Karpas-422 (cell line): ENCODE measurements around the gene UBALD2. TPM values are rescaled to one million over a fixed set of nuclear protein-coding genes. Genes with fewer than 3 reads are reported as not detected.
"Not testable (repeated sequence)": the region's sequence is repeated elsewhere in the genome, so short reads cannot be mapped to it uniquely, and the experiment has no call there.

Experiments
- DNase-seq: peaks from one replicate; pipeline ENCODE4 v3.0.0-alpha.2; 2015
- H2AFZ ChIP-seq: fragments of 200-600 bp; sonication (generic); 2 replicates; pipeline ENCODE4 v1.6.1; 2014; ENCODE audit warnings: antibody characterized with exemption, low read length, mixed read lengths
- H3K27ac ChIP-seq: fragments of 200-600 bp; sonication (generic); 2 replicates; pipeline ENCODE4 v1.5.1; 2014; ENCODE audit warnings: mild to moderate bottlenecking, low read length, moderate library complexity
- H3K27me3 ChIP-seq: fragments of 200-600 bp; sonication (generic); 2 replicates; pipeline ENCODE4 v1.6.1; 2014; ENCODE audit warnings: low read length, mixed read lengths
- H3K36me3 ChIP-seq: fragments of 200-600 bp; sonication (generic); 2 replicates; pipeline ENCODE4 v1.6.1; 2014; ENCODE audit warnings: low read length, mixed read lengths; ENCODE audit not compliant: insufficient read depth
- H3K4me1 ChIP-seq: fragments of 200-600 bp; sonication (generic); 2 replicates; pipeline ENCODE4 v1.6.1; 2014; ENCODE audit warnings: mild to moderate bottlenecking, low read length, mixed read lengths
- H3K4me2 ChIP-seq: fragments of 200-600 bp; sonication (generic); 2 replicates; pipeline ENCODE4 v1.6.1; 2014; ENCODE audit warnings: low read length, low read depth, mild to moderate bottlenecking; ENCODE audit not compliant: poor library complexity, severe bottlenecking
- H3K4me3 ChIP-seq: fragments of 200-600 bp; sonication (generic); 2 replicates; pipeline ENCODE4 v1.5.1; 2014; ENCODE audit warnings: mild to moderate bottlenecking, antibody characterized with exemption, low read length, mixed read lengths
- H3K79me2 ChIP-seq: fragments of 200-600 bp; sonication (generic); 2 replicates; pipeline ENCODE4 v1.6.1; 2014; ENCODE audit warnings: mild to moderate bottlenecking, low read length, mixed read lengths
- H3K9ac ChIP-seq: fragments of 200-600 bp; sonication (generic); 2 replicates; pipeline ENCODE4 v1.6.0; 2014; ENCODE audit warnings: low read length
- H3K9me2 ChIP-seq: fragments of 200-600 bp; sonication (generic), shearing (Covaris generic); replicated peaks from 2 replicates; pipeline ENCODE4 v1.6.0; 2014; ENCODE audit warnings: mild to moderate bottlenecking, low read length, moderate library complexity; ENCODE audit not compliant: insufficient read depth
- H3K9me3 ChIP-seq: fragments of 300-700, 200-600 bp; sonication (generic); 2 replicates; pipeline ENCODE4 v1.6.1; 2014; ENCODE audit warnings: low read length, mixed read lengths
- H4K20me1 ChIP-seq: fragments of 200-600 bp; sonication (generic); 2 replicates; pipeline ENCODE4 v1.6.1; 2014; ENCODE audit warnings: mild to moderate bottlenecking, antibody characterized with exemption, low read length, low read depth; ENCODE audit not compliant: insufficient read depth
- total RNA-seq: library from RNA; depleted of rRNA; stranded (reverse); fragments of >200 nt; shearing (Covaris generic); gene quantifications from 2 replicates; pipeline ENCODE4 v1.2.3, GENCODE V29; 2014; ENCODE audit warnings: low replicate concordance

UBALD2 gene
- total RNA-seq, 1 experiment from 2014 or later, result 22.5 TPM

GRCh38 chr17:76256430-76257050 lies 8.6 kb upstream of the UBALD2 start:
- not testable (repeated sequence) for H3K79me2 ChIP-seq, H3K36me3 ChIP-seq, H3K9ac ChIP-seq, H4K20me1 ChIP-seq, DNase-seq, H3K4me2 ChIP-seq, H3K9me3 ChIP-seq, H3K9me2 ChIP-seq, H3K27ac ChIP-seq, H2AFZ ChIP-seq, H3K27me3 ChIP-seq, H3K4me3 ChIP-seq
- peaks cover 15% of the 10 kb centered on the region for H3K4me1 ChIP-seq

- Histone ChIP-seq H2AFZ (no peak overlapping the region), H3K36me3 (no peaks in the 10 kb centered on the region), H3K9me2 (no peaks in the 10 kb centered on the region), H4K20me1 (no peaks in the 10 kb centered on the region), H3K4me2 (peak overlapping the region; percentile 2), H3K79me2 (no peaks in the 10 kb centered on the region), H3K4me1 (peaks cover 40% of the 10 kb centered on the region), H3K27me3 (no peaks in the 10 kb centered on the region), H3K27ac (no peak overlapping the region), H3K9me3 (no peaks in the 10 kb centered on the region), H3K4me3 (no peak overlapping the region), H3K9ac (no peak overlapping the region)
- no peak for DNase-seq
Observed at GRCh38 chr17:76260220-76260619, 4.9 kb upstream of the UBALD2 start.

- Histone ChIP-seq H3K9ac (no peak overlapping the region), H3K4me3 (no peak overlapping the region), H3K9me2 (no peaks in the 10 kb centered on the region), H3K9me3 (no peaks in the 10 kb centered on the region), H3K36me3 (no peaks in the 10 kb centered on the region), H3K4me1 (peaks cover 40% of the 10 kb centered on the region), H4K20me1 (no peaks in the 10 kb centered on the region), H3K27me3 (no peaks in the 10 kb centered on the region), H3K4me2 (peak overlapping the region; percentile 2), H3K79me2 (peaks cover under 1% of the 10 kb centered on the region; the same call in 1 of the 2 replicates), H3K27ac (no peak overlapping the region), H2AFZ (no peak overlapping the region)
- DNase-seq, result peak; percentile 43
Observed at GRCh38 chr17:76260669-76261068, 4.5 kb upstream of the UBALD2 start.

- H3K9me3 ChIP-seq, result no peaks in the 10 kb centered on the region
- no peak for DNase-seq
- peaks cover 9% of the 10 kb centered on the region for H3K79me2 ChIP-seq
- no peaks in the 10 kb centered on the region for H3K36me3 ChIP-seq
- H3K27ac ChIP-seq, result no peak overlapping the region
- H3K4me1 ChIP-seq, result peaks cover 45% of the 10 kb centered on the region
- H3K4me2 ChIP-seq, result no peak overlapping the region
- no peak overlapping the region for H3K4me3 ChIP-seq
- H4K20me1 ChIP-seq, result no peaks in the 10 kb centered on the region
- no peaks in the 10 kb centered on the region for H3K27me3 ChIP-seq
- no peaks in the 10 kb centered on the region for H3K9me2 ChIP-seq
- peak overlapping the region; percentile 98; the same call in 1 of the 2 replicates for H2AFZ ChIP-seq
- H3K9ac ChIP-seq, result no peak overlapping the region
Observed at GRCh38 chr17:76261421-76262215, 3.5 kb upstream of the UBALD2 start.

- peak overlapping the region; percentile 98 for H2AFZ ChIP-seq
- no peak overlapping the region for H3K4me3 ChIP-seq
- H3K36me3 ChIP-seq, result no peaks in the 10 kb centered on the region
- no peak overlapping the region for H3K27ac ChIP-seq
- H3K79me2 ChIP-seq, result peaks cover 16% of the 10 kb centered on the region
- peaks cover 57% of the 10 kb centered on the region for H3K4me1 ChIP-seq
- DNase-seq, result peak; percentile 58
- peak overlapping the region; percentile 24 for H3K4me2 ChIP-seq
- H3K9me3 ChIP-seq, result no peaks in the 10 kb centered on the region
- H3K27me3 ChIP-seq, result no peaks in the 10 kb centered on the region
- H3K9me2 ChIP-seq, result no peaks in the 10 kb centered on the region
- no peaks in the 10 kb centered on the region for H4K20me1 ChIP-seq
- peak overlapping the region; percentile 25 for H3K9ac ChIP-seq
Observed at GRCh38 chr17:76262732-76263344, 2.3 kb upstream of the UBALD2 start.

GRCh38 chr17:76263896-76264295 lies 1.3 kb upstream of the UBALD2 start:
- peak overlapping the region; percentile 84; the same call in 1 of the 2 replicates for H2AFZ ChIP-seq
- H4K20me1 ChIP-seq, result no peaks in the 10 kb centered on the region
- H3K36me3 ChIP-seq, result no peaks in the 10 kb centered on the region
- H3K79me2 ChIP-seq, result peaks cover 19% of the 10 kb centered on the region
- no peaks in the 10 kb centered on the region for H3K27me3 ChIP-seq
- H3K9ac ChIP-seq, result peak overlapping the region; percentile 62
- no peak for DNase-seq
- H3K9me3 ChIP-seq, result no peaks in the 10 kb centered on the region
- H3K4me2 ChIP-seq, result peak overlapping the region; percentile 87
- H3K4me1 ChIP-seq, result peaks cover 64% of the 10 kb centered on the region
- peak overlapping the region; percentile 58; the same call in 1 of the 2 replicates for H3K4me3 ChIP-seq
- no peaks in the 10 kb centered on the region for H3K9me2 ChIP-seq
- peak overlapping the region; percentile 80; the same call in 1 of the 2 replicates for H3K27ac ChIP-seq

GRCh38 chr17:76264425-76264754 lies 758 bp upstream of the UBALD2 start:
- DNase-seq, result no peak
- H3K4me3 ChIP-seq, result peak overlapping the region; percentile 58
- H3K9me3 ChIP-seq, result no peaks in the 10 kb centered on the region
- H3K4me1 ChIP-seq, result peaks cover 64% of the 10 kb centered on the region
- H3K9ac ChIP-seq, result peak overlapping the region; percentile 62
- peaks cover 19% of the 10 kb centered on the region for H3K79me2 ChIP-seq
- peak overlapping the region; percentile 84 for H2AFZ ChIP-seq
- peak overlapping the region; percentile 87 for H3K4me2 ChIP-seq
- peak overlapping the region; percentile 80 for H3K27ac ChIP-seq
- H3K36me3 ChIP-seq, result no peaks in the 10 kb centered on the region
- H4K20me1 ChIP-seq, result no peaks in the 10 kb centered on the region
- H3K27me3 ChIP-seq, result no peaks in the 10 kb centered on the region
- no peaks in the 10 kb centered on the region for H3K9me2 ChIP-seq

- no peak overlapping the region for H2AFZ ChIP-seq
- H3K27me3 ChIP-seq, result no peaks in the 10 kb centered on the region
- peak overlapping the region; percentile 92 for H3K9ac ChIP-seq
- H3K4me1 ChIP-seq, result peaks cover 55% of the 10 kb centered on the region
- H3K4me3 ChIP-seq, result peak overlapping the region; percentile 92
- H3K36me3 ChIP-seq, result no peaks in the 10 kb centered on the region
- no peaks in the 10 kb centered on the region for H3K9me3 ChIP-seq
- peaks cover 19% of the 10 kb centered on the region for H3K79me2 ChIP-seq
- DNase-seq, result peak; percentile 71
- no peaks in the 10 kb centered on the region for H3K9me2 ChIP-seq
- H3K4me2 ChIP-seq, result peak overlapping the region; percentile 72
- no peak overlapping the region for H3K27ac ChIP-seq
- no peaks in the 10 kb centered on the region for H4K20me1 ChIP-seq
Observed at GRCh38 chr17:76265624-76266243, 586 bp downstream of the UBALD2 start.
